ENCODE data around the gene CLPTM1L. TPM values are rescaled to one million over a fixed set of nuclear protein-coding genes. Genes with fewer than 3 reads are reported as not detected.
"Not testable (repeated sequence)": the region's sequence is repeated elsewhere in the genome, so short reads cannot be mapped to it uniquely, and the experiment has no call there.

Gene CLPTM1L
- total RNA-seq, 1 donor from 2014 or later: 101 TPM

DNA sequence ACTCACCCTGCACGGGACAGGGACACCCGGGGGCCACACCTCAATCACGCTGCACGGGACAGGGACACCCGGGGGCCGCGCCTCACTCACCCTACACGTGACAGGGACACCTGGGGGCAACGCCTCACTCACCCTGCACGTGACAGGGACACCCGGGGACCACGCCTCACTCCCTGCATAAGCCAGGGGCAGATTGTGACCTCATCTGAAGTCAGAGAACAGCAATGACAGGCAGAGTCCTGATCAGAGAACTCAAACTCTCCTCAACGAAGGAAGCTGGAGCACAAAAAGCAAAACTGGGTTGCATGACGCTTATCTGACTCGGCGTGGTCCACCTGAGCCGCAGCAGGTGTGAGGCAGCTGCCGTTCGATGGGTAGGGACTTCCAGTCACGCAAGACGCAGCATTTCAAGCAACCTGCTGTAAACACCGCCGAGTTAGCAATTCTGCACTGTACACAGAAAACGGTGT is 53.3 kb downstream of the CLPTM1L start:
- DNase-seq: no peak

DNA sequence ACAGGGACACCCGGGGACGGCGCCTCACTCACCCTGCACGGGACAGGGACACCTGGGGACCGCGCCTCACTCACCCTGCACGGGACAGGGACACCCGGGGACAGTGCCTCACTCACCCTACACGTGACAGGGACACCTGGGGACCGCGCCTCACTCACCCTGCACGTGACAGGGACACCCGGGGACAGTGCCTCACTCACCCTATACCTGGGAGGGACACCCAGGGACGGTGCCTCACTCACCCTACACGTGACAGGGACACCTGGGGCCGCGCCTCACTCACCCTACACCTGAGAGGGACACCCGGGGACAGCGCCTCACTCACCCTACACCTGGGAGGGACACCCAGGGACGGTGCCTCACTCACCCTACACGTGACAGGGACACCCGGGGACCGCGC is 53.9 kb downstream of the CLPTM1L start:
- not testable (repeated sequence) for DNase-seq

DNA sequence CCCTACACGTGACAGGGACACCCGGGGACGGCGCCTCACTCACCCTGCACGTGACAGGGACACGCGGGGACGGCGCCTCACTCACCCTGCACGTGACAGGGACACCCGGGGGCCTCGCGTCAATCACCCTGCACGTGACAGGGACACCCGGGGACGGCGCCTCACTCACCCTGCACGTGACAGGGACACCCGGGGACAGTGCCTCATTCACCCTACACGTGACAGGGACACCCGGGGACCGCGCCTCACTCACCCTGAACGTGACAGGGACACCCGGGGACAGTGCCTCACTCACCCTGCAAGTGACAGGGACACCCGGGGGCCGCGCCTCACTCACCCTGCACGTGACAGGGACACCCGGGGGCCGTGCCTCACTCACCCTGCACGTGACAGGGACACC is 55.3 kb downstream of the CLPTM1L start:
- not testable (repeated sequence) for DNase-seq

DNA sequence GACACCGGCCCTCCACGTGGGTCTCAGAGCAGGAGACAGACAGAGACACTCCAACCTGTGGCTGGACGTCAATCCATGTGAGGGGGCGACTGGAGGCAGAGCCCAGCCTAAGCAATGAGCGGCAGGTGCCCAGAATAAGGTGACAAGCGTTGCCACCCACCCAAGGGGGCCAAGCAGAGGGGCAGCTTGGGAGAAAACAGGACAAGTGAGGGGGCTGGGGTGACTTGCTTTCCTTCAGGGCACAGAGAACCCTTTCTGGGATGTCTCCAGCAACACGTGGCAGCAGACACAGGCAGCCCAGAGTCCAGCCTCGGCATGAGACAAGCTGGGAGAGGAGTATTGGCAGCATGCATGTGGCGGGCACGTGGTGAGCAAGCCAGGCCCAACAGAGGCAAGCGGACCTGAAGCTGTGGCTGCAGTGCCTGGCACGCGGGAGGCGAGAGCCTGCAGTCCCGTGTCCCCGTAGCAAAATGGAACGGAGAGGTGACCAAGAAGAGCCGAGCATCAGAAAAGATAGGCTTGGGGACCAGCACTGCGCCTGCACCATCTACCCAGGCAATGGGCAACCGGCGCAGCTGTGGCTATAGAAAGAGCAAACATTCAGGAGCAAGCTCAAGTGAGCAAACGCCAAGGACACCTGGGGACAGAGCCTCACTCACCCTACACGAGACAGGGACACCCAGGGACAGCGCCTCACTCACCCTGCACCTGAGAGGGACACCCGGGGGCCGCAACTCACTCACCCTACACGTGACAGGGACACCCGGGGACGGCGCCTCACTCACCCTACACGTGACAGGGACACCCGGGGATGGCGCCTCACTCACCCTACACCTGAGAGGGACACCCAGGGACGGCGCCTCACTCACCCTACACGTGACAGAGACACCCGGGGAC is 56.2 kb downstream of the CLPTM1L start:
- no peak for DNase-seq

DNA sequence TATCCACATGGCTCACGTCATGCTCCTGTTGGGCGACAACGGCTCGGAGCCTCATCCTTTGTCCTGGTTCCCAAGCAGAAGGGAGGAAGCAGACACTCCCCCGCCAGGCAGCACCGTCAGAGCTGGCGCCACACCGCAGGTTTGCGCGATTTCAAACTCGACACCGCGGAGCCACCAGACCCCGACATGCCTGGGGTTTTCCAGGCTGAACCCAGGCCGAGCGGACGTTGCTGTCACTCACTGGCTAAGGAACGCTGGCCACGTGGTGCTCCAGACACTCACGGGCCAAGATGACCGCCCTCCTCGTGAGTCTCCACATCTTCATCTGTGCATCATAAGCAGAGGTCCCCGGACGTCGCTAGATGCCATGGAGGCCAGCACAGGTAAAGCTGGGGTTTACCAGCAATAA is 59.0 kb downstream of the CLPTM1L start:
- no peak for DNase-seq

DNA sequence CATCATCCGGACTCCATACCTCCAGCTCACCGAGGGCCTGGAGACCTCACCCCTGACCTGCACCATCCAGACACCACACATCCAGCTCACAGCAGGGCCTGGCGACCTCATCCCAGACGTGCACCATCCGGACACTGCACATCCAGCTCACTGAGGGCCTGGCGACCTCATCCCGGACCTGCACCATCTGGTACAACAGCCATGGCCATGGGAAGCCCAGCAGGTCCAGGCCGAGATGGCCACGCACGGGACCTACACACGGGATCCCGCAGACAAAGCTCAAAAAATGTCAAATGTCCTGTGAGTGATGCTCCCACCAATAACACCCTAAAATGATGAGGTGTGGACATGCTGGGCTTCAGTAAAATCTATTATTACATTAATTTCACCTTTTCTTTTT is 59.8 kb downstream of the CLPTM1L start:
- no peak for DNase-seq

DNA sequence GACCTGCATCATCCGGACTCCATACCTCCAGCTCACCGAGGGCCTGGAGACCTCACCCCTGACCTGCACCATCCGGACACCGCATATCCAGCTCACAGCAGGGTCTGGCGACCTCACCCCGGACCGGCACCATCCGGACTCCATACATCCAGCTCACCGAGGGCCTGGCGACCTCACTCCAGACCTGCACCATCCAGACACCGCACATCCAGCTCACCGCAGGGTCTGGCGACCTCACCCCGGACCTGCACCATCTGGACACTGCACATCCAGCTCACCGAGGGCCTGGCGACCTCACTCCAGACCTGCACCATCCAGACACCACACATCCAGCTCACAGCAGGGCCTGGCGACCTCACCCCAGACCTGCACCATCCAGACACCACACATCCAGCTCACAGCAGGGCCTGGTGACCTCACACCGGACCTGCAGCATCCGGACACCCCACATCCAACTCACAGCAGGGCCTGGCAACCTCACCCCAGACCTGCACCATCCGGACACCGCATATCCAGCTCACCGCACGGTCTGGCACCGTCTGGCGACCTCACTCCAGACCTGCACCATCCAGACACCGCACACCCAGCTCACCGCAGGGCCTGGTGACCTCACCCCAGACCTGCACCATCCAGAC is 60.4 kb downstream of the CLPTM1L start:
- DNase-seq: not testable (repeated sequence)

DNA sequence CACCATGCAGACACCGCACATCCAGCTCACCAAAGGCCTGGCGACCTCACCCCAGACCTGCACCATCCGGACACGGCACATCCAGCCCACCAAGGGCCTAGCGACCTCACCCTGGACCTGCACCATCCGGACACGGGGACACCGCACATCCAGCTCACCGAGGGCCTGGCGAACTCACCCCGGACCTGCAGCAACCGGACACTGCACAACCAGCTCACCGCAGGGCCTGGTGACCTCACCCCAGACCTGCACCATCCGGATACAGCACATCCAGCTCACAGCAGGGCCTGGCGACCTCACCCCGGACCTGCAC is 61.2 kb downstream of the CLPTM1L start:
- not testable (repeated sequence) for DNase-seq

DNA sequence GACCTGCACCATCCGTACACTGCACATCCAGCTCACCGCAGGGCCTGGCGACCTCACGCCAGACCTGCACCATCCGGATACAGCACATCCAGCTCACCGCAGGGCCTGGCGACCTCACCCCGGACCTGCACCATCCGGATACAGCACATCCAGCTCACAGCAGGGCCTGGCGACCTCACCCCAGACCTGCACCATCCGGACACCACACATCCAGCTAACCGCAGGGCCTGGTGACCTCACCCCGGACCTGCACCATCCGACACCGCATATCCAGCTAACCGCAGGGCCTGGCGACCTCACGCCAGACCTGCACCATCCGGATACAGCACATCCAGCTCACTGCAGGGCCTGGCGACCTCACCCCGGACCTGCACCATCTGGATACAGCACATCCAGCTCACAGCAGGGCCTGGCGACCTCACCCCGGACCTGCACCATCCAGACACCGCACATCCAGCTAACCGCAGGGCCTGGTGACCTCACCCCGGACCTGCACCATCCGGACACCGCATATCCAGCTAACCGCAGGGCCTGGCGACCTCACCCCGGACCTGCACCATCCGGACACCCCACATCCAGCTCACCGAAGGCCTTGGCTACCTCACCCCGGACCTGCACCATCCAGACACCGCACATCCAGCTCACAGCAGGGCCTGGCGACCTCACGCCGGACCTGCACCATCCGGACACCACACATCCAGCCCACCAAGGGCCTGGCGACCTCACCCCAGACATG is 61.7 kb downstream of the CLPTM1L start:
- not testable (repeated sequence) for DNase-seq

DNA sequence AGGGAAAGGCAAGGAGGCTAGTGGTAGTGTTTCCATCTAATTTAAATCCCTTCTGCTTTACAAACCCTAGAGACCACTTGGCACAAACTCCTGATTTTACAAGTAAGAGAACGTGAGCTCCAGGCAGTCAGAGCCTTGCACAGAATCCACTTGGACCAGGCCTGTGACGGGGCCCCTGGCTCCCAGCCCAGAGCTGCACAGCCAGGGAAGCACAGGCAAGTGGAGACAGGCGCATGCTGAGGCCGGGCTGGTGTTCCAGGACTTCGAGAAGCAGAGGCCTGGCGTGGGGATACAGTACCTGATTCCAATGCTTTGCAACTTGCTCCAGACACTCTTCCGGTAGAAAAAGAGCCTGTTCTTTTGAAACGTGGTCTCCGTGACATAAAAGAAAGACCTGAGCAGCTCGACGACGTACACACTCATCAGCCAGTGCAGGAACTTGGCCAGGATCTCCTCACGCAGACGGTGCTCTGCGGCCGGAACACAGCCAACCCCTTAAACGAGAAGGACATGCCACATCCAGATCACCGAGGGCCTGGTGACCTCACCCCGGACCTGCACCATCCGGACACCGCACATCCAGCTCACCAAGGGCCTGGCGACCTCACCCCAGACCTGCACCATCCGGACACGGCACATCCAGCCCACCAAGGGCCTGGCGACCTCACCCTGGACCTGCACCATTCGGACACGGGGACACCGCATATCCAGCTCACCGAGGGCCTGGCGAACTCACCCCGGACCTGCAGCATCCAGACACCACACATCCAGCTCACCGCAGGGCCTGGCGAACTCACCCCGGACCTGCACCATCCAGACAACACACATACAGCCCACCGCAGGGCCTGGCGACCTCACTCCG is 62.5 kb downstream of the CLPTM1L start:
- no peak for DNase-seq

DNA sequence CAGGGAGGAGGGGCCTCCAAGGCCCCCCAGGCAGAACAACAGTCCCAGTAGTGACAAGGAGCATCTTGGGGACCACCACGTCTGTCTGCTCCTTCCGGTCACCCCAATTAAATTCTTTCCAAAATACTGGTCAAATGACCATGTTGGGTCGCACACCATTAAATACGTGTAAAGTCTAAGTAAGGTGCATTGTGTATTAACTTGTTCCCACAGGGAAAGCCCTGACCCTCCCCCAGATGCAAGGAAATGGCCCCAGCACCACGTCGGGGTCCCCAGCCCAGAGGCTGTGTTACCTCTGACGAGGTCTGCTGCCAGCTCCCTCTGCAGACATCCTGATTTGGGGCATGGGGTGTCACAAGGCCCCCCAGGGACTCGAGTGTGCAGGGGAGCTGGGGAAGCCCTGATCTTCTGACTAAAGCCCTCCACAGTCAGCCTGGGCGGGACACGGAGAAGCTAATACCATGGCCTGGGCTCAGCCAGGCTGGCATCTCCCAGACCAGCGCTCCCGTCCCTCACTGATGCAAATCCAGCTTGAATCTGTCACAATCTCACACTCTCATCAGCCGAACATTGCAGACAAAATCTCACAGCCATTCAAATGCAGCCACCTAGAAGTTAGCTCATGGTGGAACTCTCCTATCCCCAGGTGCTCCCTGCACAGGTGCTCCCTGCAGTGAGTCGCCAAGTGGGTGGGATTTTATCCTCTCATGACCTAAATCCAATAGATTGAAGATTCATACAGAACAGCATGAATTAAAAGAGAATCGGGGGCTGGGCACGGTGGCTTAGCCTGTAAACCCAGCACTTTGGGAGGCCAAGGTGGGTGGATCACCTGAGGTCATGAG is 63.6 kb downstream of the CLPTM1L start:
- no peak for DNase-seq

DNA sequence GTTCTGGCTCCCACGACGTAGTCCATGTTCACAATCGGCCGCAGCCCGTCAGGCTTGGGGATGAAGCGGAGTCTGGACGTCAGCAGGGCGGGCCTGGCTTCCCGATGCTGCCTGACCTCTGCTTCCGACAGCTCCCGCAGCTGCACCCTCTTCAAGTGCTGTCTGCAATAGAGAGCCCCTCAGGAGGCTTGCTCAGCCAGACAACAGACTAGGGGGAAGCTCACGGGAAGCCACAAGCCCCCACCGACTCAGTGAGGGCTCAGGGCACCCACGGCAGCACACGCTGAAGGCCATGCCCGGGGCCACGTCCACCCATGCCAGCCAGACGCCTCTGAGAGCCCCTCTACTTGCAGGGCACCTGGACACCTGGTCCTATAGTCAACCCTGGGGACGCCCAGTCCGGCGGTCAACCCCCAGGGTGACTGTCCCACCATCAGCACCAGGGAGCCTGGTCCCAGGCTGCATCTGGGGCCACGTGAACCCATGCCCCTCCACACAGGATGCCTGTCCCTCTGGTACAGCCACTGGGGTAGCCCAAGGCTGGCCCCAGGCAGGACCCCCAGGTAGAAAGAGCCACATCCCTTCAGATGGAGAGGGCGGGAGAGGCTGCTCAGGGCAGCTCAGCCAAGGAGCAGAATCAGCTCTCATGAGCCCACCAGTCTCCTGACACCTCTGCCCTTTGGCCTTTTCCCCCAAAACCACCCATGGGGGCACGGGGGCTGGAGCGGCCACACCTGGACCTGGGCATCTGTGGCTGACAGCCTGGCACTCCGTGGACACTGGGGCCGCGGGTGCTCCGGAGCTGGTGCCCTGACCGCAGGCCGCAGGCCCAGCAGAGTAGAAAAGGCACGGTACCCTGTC is 64.5 kb downstream of the CLPTM1L start:
- no peak for DNase-seq

DNA sequence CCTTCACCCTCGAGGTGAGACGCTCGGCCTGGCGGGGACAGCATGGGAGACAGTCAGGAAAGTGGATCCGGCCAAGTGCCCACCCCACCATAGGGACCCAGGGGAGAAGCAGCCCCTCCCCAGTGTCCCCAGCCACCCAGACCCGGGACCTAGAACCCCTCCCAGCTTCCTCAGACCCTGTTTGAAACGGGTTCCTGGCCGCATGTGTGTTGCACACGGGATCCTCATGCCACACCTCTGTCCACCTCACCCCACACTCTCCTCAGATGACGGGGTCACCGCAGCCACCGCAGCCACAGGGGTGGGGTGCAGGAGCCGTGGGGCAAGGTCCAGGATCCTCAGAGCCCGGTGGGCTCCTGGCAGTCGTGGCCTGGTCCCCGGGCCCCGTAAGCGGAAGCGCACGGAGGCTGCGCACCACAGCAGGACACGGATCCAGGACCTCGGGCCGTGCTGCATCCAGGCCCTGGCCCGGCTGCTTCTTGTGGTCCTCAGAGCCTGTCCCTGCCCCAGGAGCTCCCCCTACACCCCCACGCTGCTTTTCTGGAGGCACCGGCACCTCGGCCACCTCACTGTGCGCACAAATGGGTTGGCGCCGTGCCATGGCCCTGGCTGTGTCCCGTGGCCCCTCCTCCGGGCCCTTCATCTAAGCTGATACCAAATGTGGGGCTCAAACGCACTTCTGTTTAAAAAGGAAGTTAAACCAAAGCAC is 65.3 kb downstream of the CLPTM1L start:
- DNase-seq: no peak

DNA sequence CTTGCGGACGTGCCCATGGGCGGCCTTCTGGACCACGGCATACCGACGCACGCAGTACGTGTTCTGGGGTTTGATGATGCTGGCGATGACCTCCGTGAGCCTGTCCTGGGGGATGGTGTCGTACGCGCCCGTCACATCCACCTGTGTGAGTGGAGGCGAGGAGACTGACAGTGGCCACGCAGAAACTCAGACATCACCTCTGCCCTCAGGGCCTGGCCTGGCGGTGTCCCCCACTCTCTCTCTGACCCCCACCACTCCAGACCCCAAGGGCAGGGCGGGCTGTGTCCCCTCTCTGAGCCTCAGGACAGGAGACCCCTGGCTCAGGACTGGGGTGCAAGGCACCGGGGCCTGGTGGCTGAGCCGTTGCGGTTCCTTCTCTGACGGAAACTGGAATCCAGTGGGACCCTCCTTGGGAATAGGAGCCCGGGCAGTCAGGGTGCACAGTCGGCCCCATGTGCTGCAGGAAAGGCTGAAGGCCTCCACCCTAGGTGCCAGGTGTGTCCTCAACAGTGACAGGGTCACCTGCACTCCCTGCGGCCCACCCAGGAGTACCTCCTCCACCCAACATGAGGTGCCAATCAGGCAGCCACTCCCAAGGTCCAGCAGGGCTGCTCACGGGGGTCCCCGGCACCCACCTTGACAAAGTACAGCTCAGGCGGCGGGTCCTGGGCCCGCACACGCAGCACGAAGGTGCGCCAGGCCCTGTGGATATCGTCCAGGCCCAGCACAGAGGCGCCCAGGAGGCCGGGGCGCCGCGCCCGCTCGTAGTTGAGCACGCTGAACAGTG is 66.0 kb downstream of the CLPTM1L start:
- no peak for DNase-seq

DNA sequence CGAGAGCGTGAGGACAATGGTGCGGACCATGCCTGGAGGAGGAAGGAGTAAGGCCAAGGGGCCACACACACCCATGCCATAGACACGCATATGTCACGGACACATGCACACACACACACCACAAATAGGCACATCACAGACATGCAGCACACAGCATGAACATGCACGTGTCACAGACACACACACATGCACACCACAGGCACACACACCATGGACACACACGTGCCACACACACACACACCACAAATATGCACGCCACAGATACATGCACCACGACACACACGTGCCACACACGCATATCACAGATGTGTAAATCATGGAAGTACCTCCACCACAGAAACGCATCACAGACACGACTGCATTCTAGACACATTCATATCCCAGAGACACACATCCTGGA is 66.7 kb downstream of the CLPTM1L start:
- no peak for DNase-seq

DNA sequence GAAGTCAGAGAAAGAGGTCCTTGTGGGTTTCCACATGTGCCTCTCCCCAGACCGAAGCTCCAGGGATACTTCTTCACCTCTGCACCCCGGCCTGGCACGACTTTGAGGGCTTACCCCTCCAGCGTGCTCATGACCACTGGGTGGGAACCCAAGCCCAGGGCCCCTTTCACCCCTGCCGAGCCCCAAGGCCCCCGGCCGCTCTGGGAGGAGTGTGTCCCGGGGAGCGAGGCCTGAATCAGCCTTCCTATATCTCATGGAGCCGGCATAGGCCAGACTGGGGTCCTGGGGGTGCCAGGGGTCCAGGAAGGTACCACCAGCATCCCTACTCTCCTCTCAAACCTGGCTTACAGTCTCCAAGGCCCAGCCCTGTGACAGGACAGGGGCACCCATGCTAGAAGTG is 67.1 kb downstream of the CLPTM1L start:
- no peak for DNase-seq

DNA sequence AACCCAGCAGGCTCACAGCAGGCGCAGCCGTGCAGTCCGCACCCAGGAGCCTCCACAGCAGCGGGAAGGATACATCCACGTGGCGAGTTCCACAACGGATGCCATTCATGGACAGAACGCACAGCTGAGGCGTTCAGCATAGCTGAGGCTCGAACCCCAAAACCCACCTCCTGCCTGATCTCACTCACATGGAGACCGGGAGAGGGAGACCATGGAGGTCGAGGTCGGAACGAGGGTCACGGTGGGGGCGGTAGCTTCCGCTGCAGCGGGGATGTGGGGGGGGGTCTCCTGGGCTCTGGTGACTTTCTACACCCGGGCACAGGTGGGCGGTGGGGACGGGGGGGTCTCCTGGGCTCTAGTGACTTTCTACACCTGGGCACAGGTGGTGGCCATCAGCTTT is 67.6 kb downstream of the CLPTM1L start:
- DNase-seq: no peak

DNA sequence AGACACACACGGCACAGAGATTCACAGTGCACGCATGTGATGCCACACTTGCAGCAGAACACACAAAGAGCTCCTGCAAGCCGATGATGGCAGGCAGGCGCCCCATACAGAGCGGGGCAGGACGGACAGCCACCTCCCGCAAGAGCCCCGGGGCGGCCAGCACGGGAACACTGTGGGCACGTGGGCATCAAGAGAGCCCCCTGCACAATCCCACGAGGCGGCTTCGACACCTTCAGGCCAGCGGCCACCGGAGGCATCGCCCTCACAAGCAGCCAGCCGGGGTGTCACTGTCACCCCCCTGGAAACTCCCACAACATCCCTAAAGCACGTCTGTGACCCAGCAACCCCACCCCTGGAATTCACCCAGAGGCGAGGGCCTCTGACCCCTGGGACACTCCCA is 68.0 kb downstream of the CLPTM1L start:
- DNase-seq: no peak

Measured in occipital lobe (tissue), 2 donors.